ENCODE measurements around the gene SUSD1.

DNA sequence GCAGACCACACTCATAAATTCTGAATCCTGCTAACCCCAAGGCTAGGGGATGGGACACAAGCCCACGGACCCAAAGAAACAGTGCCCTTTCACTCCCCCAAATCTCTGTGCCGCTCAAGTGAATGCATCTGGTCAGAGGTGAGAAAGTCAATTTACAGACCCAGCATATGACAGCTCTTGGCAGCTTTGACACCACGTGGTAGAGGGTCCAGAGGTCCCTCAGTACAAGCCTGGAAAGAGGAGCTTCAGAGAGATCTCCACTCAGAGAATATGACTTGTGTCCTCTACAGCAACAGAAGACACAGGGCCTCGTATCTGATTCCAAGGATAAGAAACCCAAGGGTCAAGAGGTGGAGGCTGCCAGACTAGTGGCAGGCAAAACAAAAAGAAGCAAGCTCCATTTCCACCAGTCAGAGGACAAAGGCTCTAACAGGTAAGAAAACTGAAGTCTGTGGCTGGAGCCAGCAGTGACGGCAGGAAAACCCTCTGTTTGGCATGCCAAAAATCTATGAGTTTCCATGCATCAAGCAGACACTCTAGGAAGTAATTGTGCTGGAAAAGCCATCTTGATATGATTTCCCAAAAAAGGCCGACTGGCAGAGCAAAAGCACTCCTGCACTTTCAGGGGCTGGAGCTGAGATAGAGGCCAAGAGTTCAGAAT, 139.8 kb downstream of the SUSD1 start:
- TF ChIP-seq EZH2 (IDR thresholded peaks at IDR 0.05; ENCODE audit: low read length) (no peak), CTCF (optimal IDR thresholded peaks at IDR 0.05 in 1 of 3, IDR thresholded peaks at IDR 0.05 in 1 of 3, conservative IDR thresholded peaks at IDR 0.05 in 1 of 3; ENCODE audit: extremely low read depth in 1 of 3, insufficient read depth in 2 of 3, low read length in 3 of 3) (no peak)

Measured in keratinocyte (primary cell).